ENCODE measurements around the gene ANKRD28.

- TF ChIP-seq ZFPM2 (CRISPR knock-in tag; IDR thresholded peaks at IDR 0.05) (no peak), RBM39 (optimal IDR thresholded peaks at IDR 0.05; ENCODE audit: low read depth, low read length) (no peak), SP1 (CRISPR knock-in tag; IDR thresholded peaks at IDR 0.05) (no peak), ZNF639 (CRISPR knock-in tag; conservative IDR thresholded peaks at IDR 0.05 in 1 of 2, IDR thresholded peaks at IDR 0.05 in 1 of 2) (no peak), TAF1 (IDR thresholded peaks at IDR 0.05; ENCODE audit: control insufficient read depth, extremely low read depth, insufficient read depth, low read length, severe bottlenecking) (no peak), PCBP2 (IDR thresholded peaks at IDR 0.05; ENCODE audit: low read depth, low read length, poor library complexity, severe bottlenecking) (no peak), U2AF2 (optimal IDR thresholded peaks at IDR 0.05; ENCODE audit: low read depth, low read length) (no peak)
Measured at GRCh38 chr3:15794842-15795650, 2.7 kb downstream of the ANKRD28 start.

Measured in K562 (cell line).